Upper lobe of right lung (tissue), 1 donor: ENCODE measurements around the gene GRHL1. TPM values are rescaled to one million over a fixed set of nuclear protein-coding genes. Genes with fewer than 3 reads are reported as not detected.

Source experiments
- ATAC-seq: fragments of 200-7000 bp; cut with Tn5 transposase; one replicate; pipeline ENCODE4 v1.9.1; 2020; ENCODE audit warnings: mild to moderate bottlenecking, moderate library complexity
- DNase-seq: peaks from one replicate; pipeline ENCODE4 v3.0.0-alpha.2; 2020
- H3K27ac ChIP-seq: fragments of 200-600 bp; one replicate; pipeline ENCODE4 v1.8.0; 2022
- H3K27me3 ChIP-seq: fragments of 200-600 bp; one replicate; pipeline ENCODE4 v1.8.0; 2022; ENCODE audit warnings: mild to moderate bottlenecking
- H3K36me3 ChIP-seq: fragments of 200-600 bp; one replicate; pipeline ENCODE4 v1.8.0; 2022
- H3K4me1 ChIP-seq: fragments of 200-600 bp; one replicate; pipeline ENCODE4 v1.8.0; 2022
- H3K4me3 ChIP-seq: fragments of 200-600 bp; one replicate; pipeline ENCODE4 v1.8.0; 2022; ENCODE audit warnings: mild to moderate bottlenecking
- H3K9me3 ChIP-seq: fragments of 200-600 bp; one replicate; pipeline ENCODE4 v1.8.0; 2022
- CTCF ChIP-seq: fragments of 200-600 bp; IDR thresholded peaks from one replicate; pipeline ENCODE4 v1.8.0; 2022; ENCODE audit warnings: antibody characterized with exemption
- intact Hi-C: fragments of 100-400 bp; cut with DNase I; formaldehyde crosslinking; loops from one replicate; pipeline ENCODE4 v1.11.0; 2022
- total RNA-seq: library from RNA; stranded (reverse); fragmentation: NEBNext Ultra II Directional; extraction: Animal tissue kit (Norgen Biotek cat#: 25700); gene quantifications from one replicate; pipeline ENCODE4 v1.2.1, GENCODE V29; 2021
- donor health status: DM: no; HTN: yes; CAD: no; lungs with severe emphysema.

Gene GRHL1
- total RNA-seq, 1 donor from 2014 or later = 2.7 TPM

- Histone ChIP-seq H3K9me3 (no peaks in the 10 kb centered on the region), H3K4me1 (peaks cover 11% of the 10 kb centered on the region), H3K36me3 (no peaks in the 10 kb centered on the region), H3K4me3 (no peak overlapping the region), H3K27me3 (no peaks in the 10 kb centered on the region), H3K27ac (peak overlapping the region; percentile 25)
- TF ChIP-seq CTCF = no peak
- no peak for DNase-seq
- intact Hi-C loops = loop anchor here (10.0 kb wide), 1 partner anchor 60 kb away; the partner anchor contains the start of gene KLF11
- ATAC-seq = no peak
Observed at GRCh38 chr2:9984871-9985480, 33.5 kb downstream of the GRHL1 start.

- H3K9me3 ChIP-seq = no peaks in the 10 kb centered on the region
- DNase-seq (no peak), ATAC-seq (no peak)
- H3K36me3 ChIP-seq = no peaks in the 10 kb centered on the region
- H3K27me3 ChIP-seq = no peaks in the 10 kb centered on the region
- no peak overlapping the region for H3K4me3 ChIP-seq
- intact Hi-C loops = loop anchor here (10.0 kb wide), 1 partner anchor 59 kb away; the partner anchor contains the start of gene KLF11
- peaks cover 11% of the 10 kb centered on the region for H3K4me1 ChIP-seq
- H3K27ac ChIP-seq = no peak overlapping the region
- no peak for TF ChIP-seq CTCF
Observed at GRCh38 chr2:9985531-9986328, 34.2 kb downstream of the GRHL1 start.

GRCh38 chr2:9988320-9988719, 36.8 kb downstream of the GRHL1 start:
- no peak for TF ChIP-seq CTCF

GRCh38 chr2:9990736-9991135, 39.2 kb downstream of the GRHL1 start:
- H3K36me3 ChIP-seq = no peaks in the 10 kb centered on the region
- intact Hi-C loops = no loop called here
- H3K9me3 ChIP-seq = no peaks in the 10 kb centered on the region
- no peak overlapping the region for H3K27ac ChIP-seq
- ATAC-seq = peak; percentile 71
- DNase-seq = no peak
- no peak overlapping the region for H3K4me3 ChIP-seq
- no peaks in the 10 kb centered on the region for H3K27me3 ChIP-seq
- TF ChIP-seq CTCF = no peak
- H3K4me1 ChIP-seq = peaks cover 21% of the 10 kb centered on the region

More at GRCh38 chr2:9988320-9988719, 36.8 kb downstream of the GRHL1 start:
- no peak for DNase-seq
- Histone ChIP-seq H3K9me3 (no peaks in the 10 kb centered on the region), H3K27ac (no peak overlapping the region), H3K36me3 (no peaks in the 10 kb centered on the region), H3K4me1 (peaks cover 32% of the 10 kb centered on the region), H3K4me3 (no peak overlapping the region), H3K27me3 (no peaks in the 10 kb centered on the region)
- intact Hi-C loops = loop anchor here (10.0 kb wide), 1 partner anchor 56 kb away; the partner anchor contains the start of gene KLF11
- ATAC-seq = no peak

GRCh38 chr2:9991221-9991620, 39.7 kb downstream of the GRHL1 start:
- no peak for TF ChIP-seq CTCF
- Histone ChIP-seq H3K36me3 (no peaks in the 10 kb centered on the region), H3K27me3 (no peaks in the 10 kb centered on the region), H3K27ac (no peak overlapping the region), H3K4me1 (peaks cover 21% of the 10 kb centered on the region), H3K9me3 (no peaks in the 10 kb centered on the region), H3K4me3 (no peak overlapping the region)
- intact Hi-C loops = no loop called here
- DNase-seq = no peak
- ATAC-seq = no peak
